H1 (cell line): ENCODE measurements around the gene TAX1BP1. TPM values are rescaled to one million over a fixed set of nuclear protein-coding genes. Genes with fewer than 3 reads are reported as not detected.

ENCODE experiments used
- CHD7 ChIP-seq: fragments of 300-600 bp; sonication (generic); IDR thresholded peaks from 2 replicates; pipeline ENCODE4 v1.7.1; 2012; ENCODE audit warnings: low read length, moderate library complexity, mild to moderate bottlenecking, inconsistent platforms; ENCODE audit not compliant: insufficient replicate concordance
- polyA plus RNA-seq, 7 experiments: library from polyadenylated mRNA; depleted of rRNA in 3 of 7; stranded (reverse) in 5 of 7; unstranded in 2 of 7; fragments of >200 nt in 5 of 7; fragments of 200-250 nt in 2 of 7; gene quantifications; 1 replicate in 5 of 7; 2 replicates in 1 of 7; 4 replicates in 1 of 7; pipeline versions ENCODE4 v1.2.1 to v1.2.3, GENCODE V29; 2011 to 2013; ENCODE audit warnings: missing spikeins in 2 of 7, mixed read lengths in 2 of 7
- total RNA-seq: library from RNA; stranded (reverse); fragmentation: NEBNext Ultra II Directional; extraction: Animal tissue kit (Norgen Biotek cat#: 25700); gene quantifications from 2 replicates; pipeline ENCODE4 v1.2.1, GENCODE V29; 2021

TAX1BP1 gene
- total and polyA plus RNA-seq, 2 of the 8 experiments (the other 6 are each of a cell fraction or from before 2014, with no cell fraction given) = 56.0 to 62.7 TPM

- no peak for TF ChIP-seq CHD7
These were observed 48.5 kb downstream of the TAX1BP1 start (continued) for GRCh38 chr7:27788437-27788836.
